Mesothelial cell of epicardium (in vitro differentiated cells): ENCODE measurements around the gene CTDNEP1. TPM values are rescaled to one million over a fixed set of nuclear protein-coding genes. Genes with fewer than 3 reads are reported as not detected.

Experiments
- DNase-seq, 2 experiments: peaks; one replicate each; pipeline ENCODE4 v3.0.0; 2021; ENCODE audit warnings: low spot score in 2 of 2; ENCODE audit not compliant: unreplicated experiment in 2 of 2
- H3K27ac Mint-ChIP-seq: 2 replicates; pipeline ENCODE4 v1.8.0; 2021; ENCODE audit warnings: mixed read lengths
- H3K27me3 Mint-ChIP-seq: 2 replicates; pipeline ENCODE4 v1.8.0; 2021; ENCODE audit warnings: low read depth, mixed read lengths
- H3K36me3 Mint-ChIP-seq: 2 replicates; pipeline ENCODE4 v1.8.0; 2021; ENCODE audit warnings: mixed read lengths
- H3K4me1 Mint-ChIP-seq: 2 replicates; pipeline ENCODE4 v1.8.0; 2021; ENCODE audit warnings: mixed read lengths
- H3K4me3 Mint-ChIP-seq: 2 replicates; pipeline ENCODE4 v1.8.0; 2021; ENCODE audit warnings: mild to moderate bottlenecking, moderate library complexity, mixed read lengths
- H3K9me3 Mint-ChIP-seq: 2 replicates; pipeline ENCODE4 v1.8.0; 2021; ENCODE audit warnings: mixed read lengths
- CTCF ChIP-seq: fragments of 200-600 bp; sonication (generic); IDR thresholded peaks from one replicate; pipeline ENCODE4 v1.5.0; 2021; ENCODE audit warnings: antibody characterized with exemption; ENCODE audit not compliant: unreplicated experiment
- total RNA-seq: library from RNA; stranded (reverse); gene quantifications from 3 replicates; pipeline ENCODE4 v1.2.1, GENCODE V29; 2021

CTDNEP1 gene
- total RNA-seq, 1 donor from 2014 or later, result 130 TPM

- DNase-seq, result no peak
- H3K36me3 Mint-ChIP-seq, result peaks cover 7% of the 10 kb centered on the region
- H3K9me3 Mint-ChIP-seq, result no peaks in the 10 kb centered on the region
- peaks cover 35% of the 10 kb centered on the region for H3K4me1 Mint-ChIP-seq
- H3K4me3 Mint-ChIP-seq, result peak overlapping the region; percentile 37
- no peaks in the 10 kb centered on the region for H3K27me3 Mint-ChIP-seq
- no peak for TF ChIP-seq CTCF
- peak overlapping the region; percentile 34 for H3K27ac Mint-ChIP-seq
Observed at GRCh38 chr17:7221278-7222092, 30.0 kb downstream of the CTDNEP1 start.

GRCh38 chr17:7220593-7221277 lies 30.8 kb downstream of the CTDNEP1 start:
- Mint-ChIP-seq H3K9me3 (no peaks in the 10 kb centered on the region), H3K4me1 (peaks cover 42% of the 10 kb centered on the region), H3K27ac (peak overlapping the region; percentile 95), H3K4me3 (peak overlapping the region; percentile 92), H3K36me3 (peaks cover 7% of the 10 kb centered on the region), H3K27me3 (no peaks in the 10 kb centered on the region)
- no peak for TF ChIP-seq CTCF
- DNase-seq, result no peak

GRCh38 chr17:7219812-7220592 lies 31.5 kb downstream of the CTDNEP1 start, which contains the start of the genes ACADVL and DLG4:
Gene ACADVL (plus strand): TSS chr17:7219938. CDS start chr17:7219985, 47 bp downstream.
Gene DLG4 (minus strand): TSS chr17:7219836.
- H3K4me3 Mint-ChIP-seq, result peak within 1 kb of the TSS; percentile 92
- H3K9me3 Mint-ChIP-seq, result no peaks in the 10 kb centered on the region
- peaks cover 7% of the 10 kb centered on the region for H3K36me3 Mint-ChIP-seq
- no peaks in the 10 kb centered on the region for H3K27me3 Mint-ChIP-seq
- no peak for TF ChIP-seq CTCF
- peak; percentile 63 to 77 for DNase-seq
- peaks cover 48% of the 10 kb centered on the region for H3K4me1 Mint-ChIP-seq
- peak within 1 kb of the TSS; percentile 96 for H3K27ac Mint-ChIP-seq

GRCh38 chr17:7219229-7219811 lies 32.2 kb downstream of the CTDNEP1 start:
- DNase-seq, result no peak
- no peak for TF ChIP-seq CTCF
- Mint-ChIP-seq H3K9me3 (no peaks in the 10 kb centered on the region), H3K36me3 (peaks cover 7% of the 10 kb centered on the region), H3K4me1 (peaks cover 53% of the 10 kb centered on the region), H3K4me3 (peak overlapping the region; percentile 92), H3K27me3 (no peaks in the 10 kb centered on the region), H3K27ac (peak overlapping the region; percentile 96)

- TF ChIP-seq CTCF, result no peak
- no peaks in the 10 kb centered on the region for H3K9me3 Mint-ChIP-seq
- H3K4me1 Mint-ChIP-seq, result peaks cover 59% of the 10 kb centered on the region
- peak overlapping the region; percentile 92 for H3K4me3 Mint-ChIP-seq
- peak overlapping the region; percentile 72 for H3K27ac Mint-ChIP-seq
- H3K36me3 Mint-ChIP-seq, result peaks cover 4% of the 10 kb centered on the region
- no peaks in the 10 kb centered on the region for H3K27me3 Mint-ChIP-seq
- no peak for DNase-seq
Observed at GRCh38 chr17:7218758-7219157, 32.8 kb downstream of the CTDNEP1 start.
